NT2/D1 (cell line): Measurements from ENCODE around the gene SLC38A7.

ENCODE experiments used
- SUZ12 ChIP-seq: IDR thresholded peaks from 2 replicates; pipeline ENCODE4 v1.6.1; 2011; ENCODE audit not compliant: insufficient read length, insufficient read depth; ENCODE audit errors: extremely low read depth
- ZNF274 ChIP-seq: IDR thresholded peaks from 2 replicates; pipeline ENCODE4 v1.6.1; 2011; ENCODE audit warnings: mild to moderate bottlenecking, low read depth, low read length

- no peak for TF ChIP-seq SUZ12
- no peak for TF ChIP-seq ZNF274
These were observed 43.6 kb downstream of the SLC38A7 start for GRCh38 chr16:58640949-58641348.
